Measurements from ENCODE around the gene DYNC2LI1.
"Not testable (repeated sequence)": the region's sequence is repeated elsewhere in the genome, so short reads cannot be mapped to it uniquely, and the experiment has no call there.

Gene DYNC2LI1

DNA sequence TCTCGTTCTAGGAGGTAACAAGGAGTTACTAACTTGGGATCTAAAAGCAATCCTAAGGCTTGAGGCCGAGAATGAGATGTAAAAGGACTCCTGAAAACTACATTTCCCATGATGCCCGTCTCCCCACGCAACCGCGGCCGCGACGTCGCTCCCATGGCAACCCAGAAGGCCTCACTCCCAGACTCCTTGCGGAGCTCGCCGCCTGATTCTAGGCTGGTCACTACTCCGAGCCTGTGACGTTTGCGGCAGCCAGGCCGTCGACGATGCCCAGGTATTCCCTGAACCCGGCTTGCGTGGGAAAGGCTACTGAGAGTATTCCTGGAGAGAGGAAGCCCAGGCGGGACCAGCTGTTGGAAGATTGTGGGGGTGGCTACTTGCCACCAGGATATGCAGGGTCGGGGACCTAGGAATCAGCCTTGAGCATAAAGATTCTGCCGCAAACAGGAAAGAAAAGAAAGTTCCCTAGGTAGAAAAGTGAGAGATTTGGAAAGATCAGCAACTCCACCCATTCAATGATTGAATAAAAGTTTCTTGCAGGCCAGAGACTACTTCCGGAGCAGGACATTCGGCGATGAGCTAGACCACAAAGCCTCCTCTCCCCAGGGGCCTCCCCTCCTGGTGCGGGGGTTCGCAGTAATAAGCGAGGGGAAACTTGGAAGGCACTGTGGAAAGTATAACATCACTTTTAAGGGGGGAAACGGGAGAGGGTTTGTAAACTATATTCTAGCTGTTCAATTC is at the start of gene DYNC2LI1:
Gene DYNC2LI1 (plus strand): TSS at position 164 of the 738 bp plus-strand sequence. CDS start 100 bp downstream, at position 264.
- peak; percentile 61 for DNase-seq

DNA sequence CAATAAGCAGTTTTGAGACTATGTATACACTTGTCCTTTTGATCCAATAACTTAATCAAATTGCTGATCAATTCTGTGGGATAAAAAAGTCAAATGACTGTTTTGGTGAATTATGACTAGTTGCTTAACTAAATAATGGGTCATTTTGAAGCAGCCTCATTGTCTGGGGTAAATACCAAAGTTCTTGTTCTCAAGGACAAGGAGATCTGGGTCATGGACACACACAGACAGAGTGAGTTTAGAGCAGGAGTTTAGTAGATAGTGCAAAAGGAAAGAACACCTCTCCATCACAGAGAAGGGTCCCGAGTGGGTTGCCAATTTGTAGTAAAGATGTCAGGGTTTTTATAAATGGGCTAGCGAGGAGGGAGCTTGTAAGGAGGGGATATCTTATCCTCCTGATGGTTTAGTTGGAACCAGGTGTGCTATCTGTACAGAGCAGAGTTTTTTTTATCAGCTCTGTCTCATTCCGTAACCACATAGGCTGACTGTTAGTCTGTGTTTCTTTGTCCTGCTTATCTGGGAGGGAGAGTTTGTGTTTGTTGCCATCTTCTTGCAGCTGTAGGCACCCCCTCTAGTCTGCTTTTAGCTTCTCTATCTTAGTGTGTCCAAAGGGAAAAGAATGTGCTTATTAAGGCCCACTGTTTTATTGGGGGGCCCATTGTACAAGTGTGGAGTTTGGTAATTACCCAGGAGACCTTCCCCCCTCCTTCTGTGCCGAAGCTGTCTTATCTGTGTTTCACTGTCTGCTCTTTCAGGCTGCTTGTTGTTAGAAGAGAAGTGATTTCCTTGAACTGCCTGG is 48.9 kb upstream of the DYNC2LI1 start:
- DNase-seq: no peak

DNA sequence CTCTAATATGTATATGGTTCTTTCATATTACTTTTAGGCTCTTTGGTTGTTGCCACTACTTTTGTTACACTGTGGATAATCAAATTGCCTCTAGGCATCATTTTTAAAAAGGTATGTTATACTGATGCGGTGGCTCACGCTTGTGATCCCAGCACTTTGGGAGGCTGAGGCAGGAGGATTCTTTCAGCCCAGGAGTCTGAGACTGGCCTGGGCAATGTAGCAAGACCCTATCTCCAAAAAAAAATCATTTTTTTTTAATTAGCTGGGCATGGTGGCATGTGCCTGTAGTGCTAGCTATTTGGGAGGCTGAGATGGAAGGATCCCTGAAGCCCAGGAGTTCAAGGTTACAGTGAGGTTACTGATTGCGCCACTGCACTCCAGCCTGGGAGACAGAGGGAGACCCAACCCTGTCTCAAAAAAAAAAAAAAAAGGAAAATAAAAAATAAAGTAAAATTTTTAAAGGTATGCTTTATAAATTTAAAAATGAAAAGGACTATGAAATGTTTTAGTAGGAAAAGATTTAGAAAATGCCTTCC is 48.1 kb upstream of the DYNC2LI1 start:
- no peak for DNase-seq

DNA sequence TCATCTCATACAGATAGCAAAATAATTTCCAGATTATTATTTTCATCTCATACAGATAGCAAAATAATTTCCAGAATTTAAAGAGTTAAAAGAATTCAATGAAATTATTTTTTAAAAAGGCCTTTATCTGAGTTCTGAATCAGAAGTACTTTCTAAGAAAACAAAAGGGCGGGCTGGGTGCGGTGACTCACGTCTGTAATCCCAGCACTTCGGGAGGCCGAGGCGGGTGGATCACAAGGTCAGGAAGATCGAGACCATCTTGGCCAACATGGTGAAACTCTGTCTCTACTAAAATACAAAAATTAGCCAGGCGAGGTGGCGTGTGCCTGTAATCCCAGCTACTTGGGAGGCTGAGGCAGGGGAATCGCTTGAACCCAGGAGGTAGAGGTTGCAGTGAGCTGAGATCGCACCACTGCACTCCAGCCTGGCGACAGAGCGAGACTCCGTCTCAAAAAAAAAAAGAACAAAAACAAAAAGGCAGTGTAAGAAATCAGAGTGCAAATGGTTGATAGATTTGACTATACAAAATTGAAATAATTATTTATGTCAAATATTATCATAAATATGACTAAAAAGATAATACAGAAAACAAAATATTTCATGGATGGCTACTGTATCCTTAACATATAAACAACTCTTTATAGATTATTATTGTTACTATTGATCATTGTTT is 46.7 kb upstream of the DYNC2LI1 start:
- not testable (repeated sequence) for DNase-seq

DNA sequence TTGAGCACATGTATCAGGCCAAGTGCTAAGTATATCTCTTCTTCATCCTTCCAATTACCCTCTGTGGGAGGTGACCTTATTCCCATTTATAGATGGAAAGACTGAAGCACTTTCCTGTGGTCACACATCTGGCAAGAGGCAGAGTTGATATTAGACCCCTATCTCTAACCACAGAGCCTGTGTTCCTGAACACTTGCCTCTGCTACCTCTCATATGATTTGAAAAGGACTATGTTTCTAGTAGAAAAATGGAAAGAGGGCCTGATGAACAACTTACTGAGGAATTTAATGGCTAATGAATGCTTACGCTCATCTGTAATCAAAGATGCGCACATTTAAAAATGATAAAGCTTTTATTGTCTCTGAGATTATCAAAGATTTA is 46.2 kb upstream of the DYNC2LI1 start:
- no peak for DNase-seq

DNA sequence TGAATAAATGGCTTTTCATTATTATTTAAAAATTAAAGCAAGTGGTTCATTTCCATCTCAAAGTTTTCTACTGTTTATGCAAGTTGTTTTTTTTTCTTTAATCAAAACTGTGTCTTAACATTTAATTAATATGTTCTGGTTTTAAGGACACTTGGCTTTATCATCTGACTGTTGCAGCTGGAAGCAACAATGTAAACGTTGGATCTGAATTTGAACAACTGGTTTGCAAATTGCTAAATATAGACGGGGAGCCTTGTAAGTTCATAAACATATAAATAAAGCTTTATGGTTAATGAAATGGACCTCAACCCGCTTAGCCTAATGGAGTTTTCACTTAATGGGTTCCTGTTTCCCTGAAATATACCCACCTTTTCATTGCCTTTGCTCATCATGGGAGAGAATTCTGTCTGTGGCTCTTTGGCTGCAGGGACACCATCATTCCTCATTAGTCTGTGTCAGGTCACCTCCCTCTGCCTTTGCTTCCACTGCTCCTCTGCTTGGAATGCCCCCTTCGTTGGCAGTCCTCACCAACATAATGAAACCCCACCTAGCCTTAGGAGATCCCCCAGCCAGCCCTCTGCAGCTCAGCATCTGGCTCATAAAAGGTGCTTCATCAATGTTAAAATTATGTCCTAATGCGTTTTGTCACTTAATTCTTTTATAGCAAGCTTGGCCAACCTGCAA is 44.2 kb upstream of the DYNC2LI1 start:
- DNase-seq: no peak

DNA sequence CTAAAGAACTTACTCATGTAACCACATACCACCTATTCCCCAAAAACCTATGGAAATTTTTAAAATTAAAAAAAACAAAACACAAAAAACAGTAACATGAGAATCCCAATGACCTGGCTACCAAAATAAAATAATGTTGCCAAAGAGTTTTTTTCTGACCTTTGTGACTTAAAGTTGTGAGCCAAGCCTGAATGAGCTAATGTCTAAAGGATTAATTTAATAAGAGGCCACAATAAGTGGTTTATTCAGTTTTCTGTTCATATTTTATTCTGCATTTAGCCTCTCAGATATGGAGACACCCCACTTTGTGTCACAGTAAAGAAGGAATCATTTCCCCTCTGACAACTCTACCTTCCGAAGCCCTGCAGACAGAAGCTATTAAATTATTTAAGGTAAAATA is 42.6 kb upstream of the DYNC2LI1 start:
- no peak for DNase-seq

DNA sequence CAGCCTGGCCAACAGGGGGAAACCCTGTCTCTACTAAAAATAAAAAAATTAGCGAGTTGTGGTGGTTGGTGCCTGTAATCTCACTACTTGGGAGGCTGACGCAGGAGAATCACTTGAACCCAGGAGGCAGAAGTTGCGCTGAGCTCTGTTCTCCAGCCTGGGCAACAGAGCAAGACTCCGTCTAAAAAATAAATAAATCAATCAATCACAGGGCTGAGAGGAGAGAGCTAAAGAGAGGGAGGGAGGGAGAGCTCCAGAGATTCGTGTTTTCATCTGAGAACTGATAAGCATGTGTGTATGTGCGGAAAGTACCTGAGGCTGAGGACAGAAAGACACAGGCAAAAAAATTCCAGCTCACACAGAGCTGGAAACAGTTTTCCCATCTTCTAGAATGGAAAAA is 37.2 kb upstream of the DYNC2LI1 start:
- DNase-seq: no peak

DNA sequence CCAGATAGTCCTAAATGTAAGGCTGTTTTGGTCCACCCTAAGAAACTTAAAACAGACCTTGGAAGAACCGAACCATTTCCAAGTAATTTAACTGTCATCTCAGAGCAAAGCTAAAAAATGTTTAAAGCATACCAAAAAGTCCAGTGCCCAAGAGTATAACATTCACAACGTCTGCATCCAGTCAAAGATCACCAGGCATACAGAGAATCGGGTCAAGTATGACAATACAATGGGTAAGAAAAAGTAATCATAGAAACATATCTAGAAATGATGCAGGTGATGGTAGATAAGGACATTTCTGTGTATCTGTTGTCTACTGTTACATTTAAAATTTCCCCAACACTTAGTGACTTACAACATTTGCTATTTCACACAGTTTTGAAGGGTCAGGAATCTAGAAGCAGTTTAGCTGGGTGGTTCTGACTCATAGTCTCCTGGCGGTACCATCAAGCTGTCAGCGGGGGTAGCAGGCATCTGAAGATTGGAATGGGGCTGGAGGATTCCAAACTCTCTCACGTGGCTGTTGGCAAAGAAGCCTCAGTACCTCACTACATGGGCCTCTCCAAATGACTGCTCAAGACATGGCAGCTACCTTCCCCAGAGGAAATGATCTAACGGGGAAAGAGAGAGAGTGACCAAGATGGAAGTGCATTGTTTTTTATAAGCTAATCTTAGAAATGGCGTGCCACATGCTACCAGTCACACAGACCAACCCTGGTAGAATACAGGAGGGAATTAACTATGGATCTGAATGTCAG is 36.6 kb upstream of the DYNC2LI1 start:
- DNase-seq: no peak

DNA sequence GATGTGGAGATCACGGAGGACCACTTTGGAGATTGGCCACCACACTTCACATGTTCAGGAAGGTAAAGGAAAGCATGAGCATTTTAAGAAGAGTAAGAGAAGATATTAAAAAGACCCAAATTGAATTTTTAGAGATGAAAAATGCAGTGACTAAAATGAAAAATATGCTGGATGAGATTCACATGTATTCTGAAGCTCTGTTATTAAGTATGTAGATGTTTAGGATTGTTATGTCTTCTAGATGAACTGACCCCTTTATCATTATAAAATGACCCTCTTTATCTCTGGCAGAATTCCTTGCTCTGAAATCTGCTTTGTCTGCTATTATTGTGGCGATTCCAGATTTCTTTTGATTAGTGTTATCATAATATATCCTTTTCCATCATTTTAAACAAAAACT is 36.0 kb upstream of the DYNC2LI1 start:
- no peak for DNase-seq

DNA sequence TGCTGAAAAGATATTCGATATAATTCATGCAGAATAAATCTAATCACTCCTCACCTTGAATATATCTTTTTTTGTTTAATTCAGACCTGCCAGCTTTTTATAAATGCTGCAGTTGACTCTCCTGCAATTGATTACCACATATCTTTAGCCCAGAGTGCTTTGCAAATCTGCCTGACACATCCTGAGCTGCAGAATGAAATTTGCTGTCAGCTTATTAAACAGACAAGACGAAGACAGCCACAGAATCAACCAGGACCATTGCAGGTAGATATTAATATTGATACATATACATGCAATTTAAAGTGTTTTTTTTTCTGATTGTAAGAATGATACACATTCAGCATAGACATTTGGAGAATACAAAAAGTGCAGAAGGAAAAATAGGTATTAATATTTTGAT is 35.6 kb upstream of the DYNC2LI1 start:
- DNase-seq: no peak

DNA sequence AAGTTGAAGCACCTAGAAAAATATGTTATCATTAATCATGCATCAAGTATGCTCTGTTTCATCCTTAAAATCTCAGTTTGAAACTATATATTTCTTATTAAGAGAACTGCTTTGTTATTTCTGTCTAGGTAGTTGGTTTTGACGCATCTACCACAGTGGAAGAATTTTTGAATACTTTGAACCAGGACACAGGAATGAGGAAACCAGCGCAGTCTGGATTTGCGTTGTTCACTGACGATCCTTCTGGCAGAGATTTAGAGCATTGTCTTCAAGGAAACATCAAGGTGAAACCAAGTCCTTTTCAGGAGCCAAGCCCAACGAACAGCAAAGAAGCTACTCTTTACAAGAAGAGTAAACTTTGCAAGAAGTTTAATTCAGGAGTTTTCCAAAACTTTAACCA is 30.1 kb upstream of the DYNC2LI1 start:
- DNase-seq: no peak

DNA sequence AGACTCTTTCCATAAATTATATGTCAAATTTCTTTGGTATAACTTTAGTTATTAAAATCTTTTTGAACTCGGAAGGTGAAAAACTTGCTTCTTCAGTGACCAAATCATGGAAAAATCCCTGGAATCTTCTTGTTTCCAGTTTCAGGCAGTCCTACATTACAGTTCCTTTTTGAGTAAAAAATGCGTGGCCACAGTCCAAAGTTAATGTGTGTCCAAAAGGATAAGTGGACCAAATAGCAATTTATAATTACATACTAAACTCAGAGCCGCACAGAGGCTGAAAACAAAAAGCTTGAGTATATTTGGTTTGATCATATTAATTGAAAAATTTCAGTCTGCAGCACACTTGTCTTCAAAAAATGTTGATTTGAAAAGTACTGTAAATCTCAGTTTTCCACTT is 28.4 kb upstream of the DYNC2LI1 start:
- no peak for DNase-seq

DNA sequence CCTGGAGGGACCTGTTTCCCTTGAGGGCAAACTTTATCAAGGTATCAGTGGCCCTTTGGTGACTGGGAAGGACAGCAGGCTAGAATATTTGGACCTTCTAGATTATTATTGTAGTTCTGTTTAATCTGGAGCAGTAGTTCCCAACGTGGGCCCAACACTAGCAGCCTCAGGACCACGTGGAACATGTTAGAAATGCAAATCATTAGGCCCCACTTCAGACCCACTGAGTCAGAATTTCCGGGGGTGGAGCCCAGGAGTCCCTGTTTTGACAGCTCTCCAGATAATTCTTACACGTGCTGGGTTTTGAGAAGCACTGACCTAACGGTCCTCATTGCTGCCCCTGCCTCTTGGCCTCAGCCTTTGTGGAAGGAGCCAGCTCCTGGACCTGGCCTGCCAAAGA is 25.5 kb upstream of the DYNC2LI1 start:
- no peak for DNase-seq

DNA sequence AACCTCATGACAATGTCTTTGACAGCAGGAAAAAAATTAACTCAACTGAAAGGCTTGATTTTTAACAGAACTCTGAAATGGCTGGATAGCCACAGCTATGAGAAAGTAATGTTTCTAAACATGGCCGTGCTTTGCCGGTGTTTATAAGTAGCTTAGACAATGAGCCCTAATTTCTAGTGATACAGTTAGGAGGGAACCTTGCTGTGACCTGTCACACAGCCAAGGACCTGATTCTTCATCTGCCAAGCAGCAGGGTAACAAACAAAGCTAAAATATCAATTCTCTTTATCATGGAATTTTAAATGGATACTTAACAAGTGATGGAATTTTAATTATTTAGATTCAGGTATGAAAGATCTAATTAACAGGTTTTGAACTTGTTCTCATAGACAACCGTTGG is 24.3 kb upstream of the DYNC2LI1 start:
- DNase-seq: no peak

DNA sequence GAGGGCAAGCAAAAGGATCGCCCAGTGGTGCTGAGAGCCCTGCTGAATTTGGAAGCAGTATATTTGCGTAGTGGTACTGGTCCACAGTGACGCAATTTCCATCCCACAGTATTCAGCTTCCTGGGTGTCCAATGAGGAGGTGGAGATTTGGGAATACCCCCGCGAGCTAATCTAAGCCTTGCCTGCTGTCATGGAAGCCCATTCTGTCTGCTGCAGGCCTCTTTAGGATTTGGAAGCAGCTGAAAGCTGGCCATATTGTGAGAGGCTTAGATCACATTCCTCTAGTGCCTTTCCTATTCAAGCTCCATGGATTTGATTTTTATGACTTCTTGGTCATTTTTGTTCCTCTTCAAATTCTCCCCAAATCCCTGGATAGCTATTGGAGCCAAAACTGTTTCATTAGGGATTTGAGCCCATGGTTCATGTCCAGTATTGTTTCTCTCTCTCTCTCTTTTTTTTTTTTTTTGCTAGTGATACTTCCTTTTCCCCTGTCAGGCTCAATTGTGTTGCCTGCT is 22.3 kb upstream of the DYNC2LI1 start:
- DNase-seq: no peak

DNA sequence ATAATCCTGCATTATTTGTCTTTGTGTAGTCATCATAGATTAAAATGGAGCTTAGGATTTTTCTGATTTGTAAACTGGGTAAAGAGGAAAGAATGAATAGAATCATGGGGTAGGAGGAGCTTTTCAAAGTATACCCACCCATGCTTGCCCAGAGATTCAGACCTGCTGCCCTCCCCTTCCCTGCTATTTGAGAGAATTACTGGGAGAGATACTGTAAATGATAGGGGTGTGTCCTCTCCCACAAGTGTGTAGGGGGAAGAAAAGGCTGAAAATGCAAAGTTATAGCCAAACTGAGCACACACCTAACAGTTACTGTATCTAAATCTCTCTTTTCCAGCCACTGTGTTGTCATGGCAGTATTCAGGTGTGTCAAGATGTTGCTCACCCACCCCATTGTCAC is 21.5 kb upstream of the DYNC2LI1 start:
- no peak for DNase-seq

DNA sequence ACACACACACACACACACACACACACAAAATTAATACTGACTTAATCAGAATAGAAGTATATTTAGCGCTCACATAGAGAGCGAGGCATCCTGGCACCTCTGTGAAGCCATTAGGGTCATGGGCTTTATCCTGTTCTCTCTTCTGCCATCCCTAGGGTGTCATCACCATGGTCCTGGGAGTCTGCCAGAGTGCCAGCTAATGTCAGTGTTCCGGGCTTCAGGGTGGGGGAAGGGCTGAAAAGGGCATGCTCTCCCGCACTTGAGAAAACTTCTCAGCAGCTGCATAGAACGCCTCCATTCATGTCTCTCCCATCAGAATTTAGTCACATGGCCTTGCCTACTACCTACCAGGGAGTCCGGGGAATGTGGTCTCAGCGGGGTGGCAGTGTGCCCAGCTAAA is 19.7 kb upstream of the DYNC2LI1 start:
- no peak for DNase-seq

DNA sequence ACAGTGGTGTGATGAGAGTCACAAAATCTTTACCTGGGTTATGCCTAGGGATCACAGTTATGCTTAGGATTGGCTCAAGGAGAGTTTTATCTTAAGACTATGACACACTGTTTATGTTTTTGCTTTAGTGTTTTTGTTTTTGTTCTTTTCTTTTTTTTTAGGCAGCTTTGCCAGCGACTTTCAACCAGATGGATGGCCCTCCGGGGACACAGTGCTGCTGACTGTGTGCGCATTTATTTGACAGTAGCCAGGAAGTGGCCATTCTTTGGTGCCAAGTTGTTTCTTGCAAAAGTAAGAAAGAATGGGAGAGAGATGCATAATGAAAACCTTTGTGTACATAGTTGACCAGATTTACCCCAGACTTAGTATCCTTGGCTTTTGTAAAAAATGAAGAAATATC is 15.1 kb upstream of the DYNC2LI1 start:
- no peak for DNase-seq

DNA sequence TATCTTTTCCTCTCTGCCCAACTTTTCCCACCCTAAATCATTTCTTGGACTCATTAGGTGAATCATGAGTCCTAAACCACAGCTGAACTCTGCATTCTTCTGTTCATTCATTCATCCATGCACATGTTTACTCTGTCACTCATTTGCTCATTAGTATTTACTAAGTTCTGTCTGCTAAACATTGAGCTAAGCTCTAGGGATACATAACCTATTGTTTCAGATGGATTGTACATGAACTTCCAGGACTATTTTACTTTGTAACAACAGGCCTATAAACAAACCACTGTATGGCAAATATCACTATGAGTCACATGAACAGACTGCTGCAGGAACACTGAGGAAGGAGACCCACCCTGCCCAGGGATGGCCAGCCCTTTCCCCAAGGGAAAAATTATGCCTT is 14.6 kb upstream of the DYNC2LI1 start:
- DNase-seq: no peak

DNA sequence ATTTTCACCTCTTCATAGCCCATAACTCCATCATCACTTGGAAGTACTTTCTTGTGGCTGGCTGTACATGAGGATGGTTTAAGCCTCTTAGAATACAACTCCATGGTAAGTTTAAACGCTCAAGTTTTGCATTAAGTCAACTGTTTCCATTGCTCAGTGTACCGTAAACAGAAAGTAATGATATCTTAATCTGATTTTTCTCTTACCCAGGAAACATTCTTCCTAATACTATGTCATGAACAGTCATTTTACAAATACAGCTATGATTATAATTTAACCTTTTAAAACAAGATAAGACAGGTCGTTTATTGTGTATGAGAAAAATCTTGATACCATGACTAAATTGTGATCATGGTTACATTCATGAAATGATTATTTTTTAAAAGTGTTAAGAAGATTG is 11.6 kb upstream of the DYNC2LI1 start:
- DNase-seq: no peak

DNA sequence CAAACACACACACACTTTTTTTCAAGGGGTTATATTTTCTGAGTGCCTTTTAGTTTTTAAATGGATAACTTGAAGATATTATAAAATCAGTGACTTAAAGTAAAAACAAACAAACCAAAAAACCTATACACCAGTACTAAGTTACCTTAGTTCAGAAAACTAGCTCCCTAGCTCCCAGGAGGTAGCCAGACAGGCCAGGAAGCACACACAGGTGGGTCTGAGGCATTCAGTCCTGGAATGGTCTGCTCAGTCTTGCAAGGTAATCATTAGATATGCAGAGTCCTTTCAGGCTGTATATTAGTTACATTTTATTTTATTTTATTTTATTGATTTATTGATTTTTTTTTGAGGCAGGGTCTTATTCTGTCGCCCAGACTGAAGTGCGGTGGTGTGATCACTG is 10.7 kb upstream of the DYNC2LI1 start:
- DNase-seq: no peak
